NCI-H510A (cell line): ENCODE results near the gene MBD3L4.
"Not testable (repeated sequence)": the region's sequence is repeated elsewhere in the genome, so short reads cannot be mapped to it uniquely, and the experiment has no call there.

Experiments
- DNase-seq: peaks from one replicate; lab custom pipeline; 2025; lab: John Stamatoyannopoulos, UW

Gene MBD3L4

GRCh38 chr19:7040079-7040478 lies at the start of gene MBD3L4:
MBD3L4 (minus strand) TSS chr19:7040179; CDS start chr19:7040144, 35 bp downstream.
- DNase-seq: not testable (repeated sequence)

- no peak for DNase-seq
These were observed 49.0 kb upstream of the MBD3L4 start for GRCh38 chr19:7088999-7089398.

- no peak for DNase-seq
These were observed 43.3 kb upstream of the MBD3L4 start for GRCh38 chr19:7083076-7083956.

- no peak for DNase-seq
These were observed 38.0 kb upstream of the MBD3L4 start for GRCh38 chr19:7078008-7078407.

- DNase-seq: no peak
These were observed 36.2 kb upstream of the MBD3L4 start for GRCh38 chr19:7076151-7076550.

GRCh38 chr19:7074705-7075282 lies 34.8 kb upstream of the MBD3L4 start:
- no peak for DNase-seq

- no peak for DNase-seq
These were observed 32.6 kb upstream of the MBD3L4 start for GRCh38 chr19:7072541-7072940.

GRCh38 chr19:7069904-7070226 lies 29.9 kb upstream of the MBD3L4 start:
- DNase-seq: no peak

- peak; percentile 82 for DNase-seq
These were observed 29.3 kb upstream of the MBD3L4 start, which contains the start of gene ZNF557 for GRCh38 chr19:7069042-7069903. ZNF557 (plus strand) TSS chr19:7069703; CDS start chr19:7075075, 5,372 bp downstream.

- no peak for DNase-seq
These were observed 28.6 kb upstream of the MBD3L4 start for GRCh38 chr19:7068599-7068998.

- DNase-seq: no peak
These were observed 27.7 kb upstream of the MBD3L4 start for GRCh38 chr19:7067716-7068115.

GRCh38 chr19:7067122-7067521 lies 27.1 kb upstream of the MBD3L4 start:
- DNase-seq: not testable (repeated sequence)

- no peak for DNase-seq
These were observed 23.9 kb upstream of the MBD3L4 start for GRCh38 chr19:7063764-7064418.

- DNase-seq: no peak
These were observed 23.4 kb upstream of the MBD3L4 start for GRCh38 chr19:7063339-7063738.

GRCh38 chr19:7059977-7060376 lies 20.0 kb upstream of the MBD3L4 start:
- not testable (repeated sequence) for DNase-seq

GRCh38 chr19:7058576-7058975 lies 18.6 kb upstream of the MBD3L4 start, which contains the start of gene MBD3L3:
MBD3L3 (minus strand) TSS chr19:7058676; CDS start chr19:7058605, 71 bp downstream.
- not testable (repeated sequence) for DNase-seq

GRCh38 chr19:7056371-7056770 lies 16.4 kb upstream of the MBD3L4 start:
- not testable (repeated sequence) for DNase-seq

- DNase-seq: not testable (repeated sequence)
These were observed 15.7 kb upstream of the MBD3L4 start for GRCh38 chr19:7055679-7056078.

- DNase-seq: not testable (repeated sequence)
These were observed 14.8 kb upstream of the MBD3L4 start for GRCh38 chr19:7054635-7055368.

GRCh38 chr19:7052896-7053295 lies 12.9 kb upstream of the MBD3L4 start:
- not testable (repeated sequence) for DNase-seq

- not testable (repeated sequence) for DNase-seq
These were observed 11.4 kb upstream of the MBD3L4 start for GRCh38 chr19:7051421-7051820.
